ENCODE results near the gene CFAP43.

DNA sequence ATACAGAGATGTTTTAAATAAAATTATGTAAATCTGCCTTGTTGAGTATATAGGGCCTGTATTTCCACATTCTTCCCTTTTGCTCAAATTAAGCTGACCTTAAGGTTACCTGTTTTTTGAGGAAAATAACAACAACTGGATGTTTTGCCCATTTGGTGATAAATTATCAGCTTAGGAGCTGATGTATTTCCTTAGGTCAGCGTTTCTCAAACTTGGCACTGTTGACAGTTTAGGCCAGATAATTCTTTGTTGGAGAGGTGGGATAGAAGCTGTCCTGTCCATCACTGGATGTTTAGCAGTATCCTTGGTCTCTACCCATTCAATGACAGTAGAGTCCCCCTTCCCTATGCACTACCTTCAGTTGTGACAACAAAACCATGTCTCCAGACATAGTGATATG, 44.0 kb upstream of the CFAP43 start:
- no peak for TF ChIP-seq CTCF (IDR thresholded peaks at IDR 0.05)
- TF ChIP-seq POLR2A (IDR thresholded peaks at IDR 0.05): no peak
- no peak for TF ChIP-seq POLR2AphosphoS5 (IDR thresholded peaks at IDR 0.05)
- TF ChIP-seq EP300 (IDR thresholded peaks at IDR 0.05): no peak
